K562 (cell line): ENCODE data around the gene DAD1.

Experiments used
- CBX8 ChIP-seq: fragments of 200-600 bp; sonication (generic); IDR thresholded peaks from 2 replicates; pipeline ENCODE4 v1.6.1; 2012; ENCODE audit warnings: borderline replicate concordance, mixed run types, low read depth, mild to moderate bottlenecking, moderate library complexity, mixed read lengths, low read length, control low read depth, inconsistent platforms; ENCODE audit not compliant: poor library complexity, severe bottlenecking; ENCODE audit errors: extremely low read depth
- GMEB1 ChIP-seq: fragments of 250-450 bp; sonication (Bioruptor Pico); IDR thresholded peaks from 2 replicates; pipeline ENCODE4 v1.4.0; 2020; ENCODE audit warnings: mild to moderate bottlenecking
- SMC3 ChIP-seq: conservative IDR thresholded peaks from 2 replicates; pipeline ENCODE4 v1.6.1; 2011; ENCODE audit warnings: low read depth, low read length, improper control_type of control experiment; ENCODE audit not compliant: insufficient read depth

GRCh38 chr14:22593601-22594000 is 4.6 kb upstream of the DAD1 start:
- TF ChIP-seq GMEB1 (CRISPR knock-in tag) = no peak
- no peak for TF ChIP-seq CBX8
- TF ChIP-seq SMC3 = no peak
